ENCODE measurements around the gene ARID3A.

ARID3A gene

GRCh38 chr19:940591-941291, 14.9 kb downstream of the ARID3A start:
- FAIRE-seq (no peak), DNase-seq (ENCODE audit: insufficient read length, low spot score) (no peak)
- no peak for TF ChIP-seq CTCF (IDR thresholded peaks at IDR 0.05; ENCODE audit: insufficient read depth, missing control alignments)

- no peak for DNase-seq (ENCODE audit: insufficient read length, low spot score)
- FAIRE-seq = no peak
- no peak for TF ChIP-seq CTCF (IDR thresholded peaks at IDR 0.05; ENCODE audit: insufficient read depth, missing control alignments)
Observed at GRCh38 chr19:941292-942132, 15.7 kb downstream of the ARID3A start.

- DNase-seq (ENCODE audit: insufficient read length, low spot score) (no peak), FAIRE-seq (no peak)
- no peak for TF ChIP-seq CTCF (IDR thresholded peaks at IDR 0.05; ENCODE audit: insufficient read depth, missing control alignments)
Observed at GRCh38 chr19:942133-942645, 16.4 kb downstream of the ARID3A start.

GRCh38 chr19:943551-944170, 17.8 kb downstream of the ARID3A start:
- no peak for TF ChIP-seq CTCF (IDR thresholded peaks at IDR 0.05; ENCODE audit: insufficient read depth, missing control alignments)
- FAIRE-seq = no peak
- DNase-seq (ENCODE audit: insufficient read length, low spot score) = no peak

GRCh38 chr19:944171-944567, 18.3 kb downstream of the ARID3A start:
- TF ChIP-seq CTCF (IDR thresholded peaks at IDR 0.05; ENCODE audit: insufficient read depth, missing control alignments) = no peak
- FAIRE-seq (no peak), DNase-seq (ENCODE audit: insufficient read length, low spot score) (no peak)

- no peak for TF ChIP-seq CTCF (IDR thresholded peaks at IDR 0.05; ENCODE audit: insufficient read depth, missing control alignments)
- DNase-seq (ENCODE audit: insufficient read length, low spot score) (no peak), FAIRE-seq (no peak)
Observed at GRCh38 chr19:944663-945241, 18.9 kb downstream of the ARID3A start.
